HL-60 (cell line): Measurements from ENCODE around the gene NPRL2.

Experiments
- CTCF ChIP-seq: IDR thresholded peaks from one replicate; pipeline ENCODE4 v1.5.1; 2011; ENCODE audit warnings: low read length, control low read depth, inconsistent platforms; ENCODE audit not compliant: insufficient read depth
- POLR2AphosphoS5 ChIP-seq: IDR thresholded peaks from 2 replicates; pipeline ENCODE4 v1.6.1; 2012; ENCODE audit warnings: low read depth
- SPI1 ChIP-seq: IDR thresholded peaks from 2 replicates; pipeline ENCODE4 v1.6.1; 2012; ENCODE audit warnings: low read depth, mild to moderate bottlenecking, borderline replicate concordance
- TF ChIP-seq, protein P1 (sequence below): IDR thresholded peaks from 2 replicates; pipeline ENCODE4 v1.6.1; 2012; ENCODE audit warnings: low read depth; ENCODE audit not compliant: insufficient replicate concordance

- no peak for TF ChIP-seq POLR2AphosphoS5
- TF ChIP-seq CTCF, result no peak
- TF ChIP-seq, protein P1, sequence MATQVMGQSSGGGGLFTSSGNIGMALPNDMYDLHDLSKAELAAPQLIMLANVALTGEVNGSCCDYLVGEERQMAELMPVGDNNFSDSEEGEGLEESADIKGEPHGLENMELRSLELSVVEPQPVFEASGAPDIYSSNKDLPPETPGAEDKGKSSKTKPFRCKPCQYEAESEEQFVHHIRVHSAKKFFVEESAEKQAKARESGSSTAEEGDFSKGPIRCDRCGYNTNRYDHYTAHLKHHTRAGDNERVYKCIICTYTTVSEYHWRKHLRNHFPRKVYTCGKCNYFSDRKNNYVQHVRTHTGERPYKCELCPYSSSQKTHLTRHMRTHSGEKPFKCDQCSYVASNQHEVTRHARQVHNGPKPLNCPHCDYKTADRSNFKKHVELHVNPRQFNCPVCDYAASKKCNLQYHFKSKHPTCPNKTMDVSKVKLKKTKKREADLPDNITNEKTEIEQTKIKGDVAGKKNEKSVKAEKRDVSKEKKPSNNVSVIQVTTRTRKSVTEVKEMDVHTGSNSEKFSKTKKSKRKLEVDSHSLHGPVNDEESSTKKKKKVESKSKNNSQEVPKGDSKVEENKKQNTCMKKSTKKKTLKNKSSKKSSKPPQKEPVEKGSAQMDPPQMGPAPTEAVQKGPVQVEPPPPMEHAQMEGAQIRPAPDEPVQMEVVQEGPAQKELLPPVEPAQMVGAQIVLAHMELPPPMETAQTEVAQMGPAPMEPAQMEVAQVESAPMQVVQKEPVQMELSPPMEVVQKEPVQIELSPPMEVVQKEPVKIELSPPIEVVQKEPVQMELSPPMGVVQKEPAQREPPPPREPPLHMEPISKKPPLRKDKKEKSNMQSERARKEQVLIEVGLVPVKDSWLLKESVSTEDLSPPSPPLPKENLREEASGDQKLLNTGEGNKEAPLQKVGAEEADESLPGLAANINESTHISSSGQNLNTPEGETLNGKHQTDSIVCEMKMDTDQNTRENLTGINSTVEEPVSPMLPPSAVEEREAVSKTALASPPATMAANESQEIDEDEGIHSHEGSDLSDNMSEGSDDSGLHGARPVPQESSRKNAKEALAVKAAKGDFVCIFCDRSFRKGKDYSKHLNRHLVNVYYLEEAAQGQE, result no peak
- TF ChIP-seq SPI1, result no peak
These were observed 46.0 kb downstream of the NPRL2 start for GRCh38 chr3:50304601-50305000.
